ENCODE results near the gene NSMF.

The NSMF gene

DNA sequence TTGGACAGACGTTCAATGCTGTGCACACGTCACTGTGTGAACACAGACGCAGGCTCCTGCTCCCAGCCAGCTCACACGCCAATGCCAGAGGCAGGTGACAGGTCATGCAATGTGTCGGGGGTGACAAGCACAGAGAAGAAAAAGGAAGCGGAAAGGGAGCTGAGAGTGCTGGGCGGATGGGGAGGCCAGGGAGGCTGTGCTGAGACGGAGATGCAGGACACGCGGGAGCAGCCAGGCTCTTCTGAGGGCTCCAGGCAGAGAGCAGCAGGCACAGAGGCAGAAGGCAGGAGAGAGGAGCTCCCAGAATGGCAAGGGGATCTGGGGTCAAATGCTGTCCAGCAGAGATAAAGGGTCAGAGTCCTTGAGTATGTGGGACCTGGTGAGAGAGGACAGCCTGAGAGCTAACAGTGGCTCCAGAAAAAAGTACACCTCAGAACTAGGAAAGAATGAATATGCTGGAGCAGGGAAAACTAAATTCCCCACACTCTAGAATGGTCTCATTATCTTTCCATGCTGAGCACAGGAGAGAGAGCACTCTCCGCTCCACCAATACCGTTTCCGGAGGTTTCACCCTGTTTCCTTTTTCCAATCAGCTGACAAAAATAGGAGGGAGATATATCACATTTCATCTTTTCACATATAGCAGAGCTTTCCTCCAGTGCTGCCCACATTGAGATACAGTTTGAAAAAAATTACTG lies 32.8 kb upstream of the NSMF start:
- no peak for DNase-seq

DNA sequence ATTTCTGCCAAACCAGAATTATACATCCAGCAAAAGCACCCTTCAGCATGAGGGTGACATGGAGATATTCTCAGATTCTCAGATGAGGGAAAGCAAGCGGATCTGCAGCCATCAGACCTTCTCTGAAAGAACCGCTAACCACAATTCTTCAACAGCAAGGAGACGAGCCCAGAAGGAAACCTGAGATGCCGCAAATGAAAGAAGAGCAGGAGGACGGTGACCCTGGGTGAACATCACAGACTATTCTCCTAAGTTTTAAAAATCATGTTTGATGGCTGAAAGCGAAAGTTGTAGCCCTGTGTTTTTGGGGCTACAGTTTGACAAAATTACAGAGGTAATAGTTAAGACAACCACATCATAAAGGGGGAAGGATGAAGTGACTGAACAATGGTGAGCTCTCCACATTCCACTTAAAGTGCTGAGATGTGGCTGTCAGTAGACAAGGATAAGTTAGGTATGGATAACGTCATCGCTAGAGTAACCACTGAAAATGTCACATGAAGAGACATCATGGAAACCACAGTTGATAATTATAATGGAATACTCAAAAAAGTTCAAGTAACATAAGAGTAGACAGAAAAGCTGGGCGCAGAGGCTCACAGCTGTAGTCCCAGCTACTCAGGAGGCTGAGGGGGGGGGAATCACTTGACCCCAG lies 31.5 kb upstream of the NSMF start:
- no peak for DNase-seq

DNA sequence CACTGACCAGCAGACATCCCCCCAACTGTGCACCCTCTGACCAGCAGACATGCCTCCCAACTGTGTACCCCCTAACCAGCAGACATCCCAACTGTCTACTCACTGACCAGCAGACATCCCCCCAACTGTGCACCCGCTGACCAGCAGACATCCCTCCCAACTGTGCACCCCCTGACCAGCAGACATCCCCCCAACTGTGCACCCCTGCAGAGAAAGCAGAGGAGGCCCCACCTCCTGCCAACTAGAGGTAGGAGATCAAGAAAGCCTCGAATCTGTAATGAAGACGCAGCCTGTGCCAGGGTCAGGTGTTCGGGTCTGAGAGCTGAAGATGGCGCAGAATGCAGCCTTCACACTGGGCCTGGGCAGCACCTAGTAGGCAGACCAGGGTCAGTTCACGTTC lies 29.8 kb upstream of the NSMF start:
- DNase-seq = no peak

DNA sequence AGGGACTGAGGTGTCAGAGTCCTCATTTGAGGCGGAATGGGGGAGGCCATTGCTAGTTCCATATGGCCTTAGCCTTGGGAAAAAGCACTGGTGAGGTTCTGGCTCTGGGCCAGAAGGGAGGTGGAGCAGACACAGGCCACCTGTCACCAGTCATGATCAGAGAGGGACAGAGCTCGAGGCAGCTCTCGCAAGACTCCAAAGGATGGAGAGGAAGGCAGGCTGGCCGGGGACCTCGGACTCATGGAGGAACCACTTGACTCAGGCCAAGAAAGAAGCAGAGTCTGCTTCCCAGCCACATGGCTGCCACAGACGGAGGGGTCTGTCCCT lies 29.2 kb upstream of the NSMF start:
- peak; percentile 57 for DNase-seq

DNA sequence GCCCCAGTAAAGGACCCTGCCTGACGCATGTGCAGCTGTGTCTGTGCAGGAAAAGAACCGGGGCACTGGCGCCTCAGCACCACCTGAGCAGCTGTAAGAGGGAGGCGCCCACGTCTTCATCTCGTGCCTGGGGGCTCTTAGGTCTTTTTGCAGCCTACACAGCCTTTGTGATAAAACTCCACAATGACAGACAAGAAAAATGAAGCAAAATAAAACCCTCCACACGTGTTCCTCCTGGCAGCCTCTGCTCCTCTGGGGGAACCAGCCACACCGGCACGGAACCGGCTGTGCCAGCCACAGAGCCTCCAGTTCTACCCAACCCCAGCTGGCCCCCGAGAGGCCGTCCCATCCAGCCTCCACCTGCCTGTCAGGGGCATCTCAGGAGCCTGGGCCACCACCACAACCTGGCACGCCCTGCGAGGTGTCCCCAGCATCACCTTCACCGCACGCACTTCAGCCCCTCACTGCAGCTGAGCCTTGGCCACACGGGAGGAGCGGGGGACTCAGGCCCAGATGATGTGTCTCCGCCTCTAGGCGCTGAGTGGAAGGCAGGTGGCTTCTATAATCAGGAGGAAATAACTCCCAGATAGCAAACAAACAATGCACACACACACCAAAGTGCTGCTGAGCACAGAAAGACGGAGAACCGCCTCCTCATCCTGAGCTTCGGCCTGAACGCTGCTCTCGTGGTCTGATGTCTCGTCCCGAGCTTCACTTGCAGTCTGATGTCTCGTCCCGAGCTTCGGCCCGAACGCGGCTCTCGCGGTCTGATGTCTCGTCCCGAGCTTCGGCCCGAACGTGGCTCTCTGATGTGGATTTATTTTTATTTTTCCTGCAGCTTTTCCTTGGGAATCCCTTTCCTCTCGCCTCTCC lies 28.6 kb upstream of the NSMF start:
- peak; percentile 75 for DNase-seq

DNA sequence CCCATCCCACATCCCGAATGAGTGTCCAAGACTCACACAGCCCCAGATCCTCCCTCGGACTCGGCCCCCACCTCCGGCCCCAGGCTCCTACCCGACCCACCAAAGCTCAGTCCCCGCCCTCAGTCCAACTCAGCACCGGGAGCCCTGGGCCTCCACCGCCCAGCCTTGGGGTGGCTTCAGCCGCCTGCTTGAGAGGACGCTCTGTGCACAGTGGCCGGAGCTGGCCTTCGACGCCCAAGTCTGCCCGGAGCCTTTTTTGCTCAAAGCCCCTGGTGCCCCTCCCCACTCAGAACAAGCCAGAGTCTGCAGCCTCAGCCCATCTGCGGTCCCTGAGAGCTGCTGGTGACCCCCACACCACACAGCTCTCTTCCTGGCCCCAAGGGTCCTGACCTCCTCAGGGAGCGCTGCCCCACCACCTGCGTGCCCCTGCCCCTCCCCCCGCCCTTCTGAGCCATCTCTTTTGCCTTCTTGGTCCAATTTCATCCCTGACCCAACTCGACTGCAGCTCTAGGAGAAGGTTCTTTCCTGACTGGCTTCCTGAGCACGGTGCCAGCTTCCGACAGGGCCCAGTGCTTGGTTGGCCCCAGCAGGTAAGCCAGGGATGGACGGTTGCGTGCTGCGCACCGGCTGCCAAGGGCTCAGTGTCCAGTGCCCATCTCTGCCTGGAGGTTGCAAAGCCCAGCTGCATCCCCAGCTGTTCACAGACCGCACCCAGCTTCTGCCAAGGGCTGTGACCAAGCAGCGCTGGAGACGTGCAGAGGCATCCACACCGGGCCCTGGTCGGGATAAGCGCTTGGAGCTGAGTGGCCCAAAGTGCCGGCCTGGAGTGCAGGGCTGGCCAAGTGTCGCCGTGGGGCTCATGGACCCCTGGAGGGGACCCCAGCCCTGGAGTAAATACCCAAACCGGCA lies 27.7 kb upstream of the NSMF start:
- DNase-seq = no peak

DNA sequence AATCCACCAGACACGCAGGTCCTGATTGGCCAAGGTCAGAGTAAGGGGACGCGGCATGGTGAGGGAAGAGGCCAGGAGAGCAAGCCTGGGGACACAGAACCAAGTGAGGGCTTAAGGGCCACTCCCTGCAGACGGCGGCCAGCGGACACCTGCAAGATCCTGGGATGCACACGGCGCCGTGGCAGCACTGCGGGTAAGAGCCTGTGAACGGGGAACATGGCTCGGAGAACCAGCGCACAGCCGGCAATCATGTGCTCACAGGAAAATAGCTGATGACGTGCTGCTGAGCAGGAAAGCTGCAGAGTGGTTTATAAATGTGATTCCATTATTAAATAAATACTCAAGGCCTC lies 27.0 kb upstream of the NSMF start:
- no peak for DNase-seq

DNA sequence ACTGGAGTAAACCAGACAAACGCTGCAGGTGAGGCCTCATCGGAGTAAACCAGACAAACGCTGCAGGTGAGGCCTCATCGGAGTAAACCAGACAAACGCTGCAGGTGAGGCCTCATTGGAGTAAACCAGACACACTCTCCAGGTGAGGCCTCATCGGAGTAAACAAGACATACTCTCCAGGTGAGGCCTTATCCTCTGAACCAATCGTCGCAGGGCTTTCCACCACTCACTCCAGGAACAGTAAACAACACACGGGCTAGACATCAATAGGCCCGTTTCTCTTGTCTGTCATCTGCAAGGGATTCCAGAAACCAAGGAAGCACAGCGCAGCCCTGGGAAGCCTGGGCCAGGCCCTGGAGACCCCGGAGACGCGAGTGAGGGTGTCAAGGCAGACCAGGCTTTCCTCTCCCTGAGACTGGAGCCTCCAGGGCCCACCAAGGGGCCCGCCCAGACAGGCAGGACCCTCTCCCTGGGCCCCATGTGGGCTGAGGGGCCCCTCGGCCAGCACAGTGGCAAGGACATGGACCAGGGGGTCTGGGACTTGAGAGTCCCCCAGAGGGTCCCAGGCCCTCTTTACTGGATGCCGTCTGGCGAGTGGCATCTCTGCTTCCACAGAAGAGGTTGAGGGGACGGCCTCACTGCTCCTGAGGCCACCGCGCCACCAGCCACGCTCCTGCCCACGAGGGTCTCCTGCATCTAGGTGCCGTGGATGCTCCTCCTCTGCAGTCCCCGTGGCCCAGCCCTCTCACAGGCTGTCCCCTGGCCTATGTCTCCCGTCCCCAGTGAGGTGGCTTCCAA lies 26.4 kb upstream of the NSMF start:
- peak; percentile 62 for DNase-seq

DNA sequence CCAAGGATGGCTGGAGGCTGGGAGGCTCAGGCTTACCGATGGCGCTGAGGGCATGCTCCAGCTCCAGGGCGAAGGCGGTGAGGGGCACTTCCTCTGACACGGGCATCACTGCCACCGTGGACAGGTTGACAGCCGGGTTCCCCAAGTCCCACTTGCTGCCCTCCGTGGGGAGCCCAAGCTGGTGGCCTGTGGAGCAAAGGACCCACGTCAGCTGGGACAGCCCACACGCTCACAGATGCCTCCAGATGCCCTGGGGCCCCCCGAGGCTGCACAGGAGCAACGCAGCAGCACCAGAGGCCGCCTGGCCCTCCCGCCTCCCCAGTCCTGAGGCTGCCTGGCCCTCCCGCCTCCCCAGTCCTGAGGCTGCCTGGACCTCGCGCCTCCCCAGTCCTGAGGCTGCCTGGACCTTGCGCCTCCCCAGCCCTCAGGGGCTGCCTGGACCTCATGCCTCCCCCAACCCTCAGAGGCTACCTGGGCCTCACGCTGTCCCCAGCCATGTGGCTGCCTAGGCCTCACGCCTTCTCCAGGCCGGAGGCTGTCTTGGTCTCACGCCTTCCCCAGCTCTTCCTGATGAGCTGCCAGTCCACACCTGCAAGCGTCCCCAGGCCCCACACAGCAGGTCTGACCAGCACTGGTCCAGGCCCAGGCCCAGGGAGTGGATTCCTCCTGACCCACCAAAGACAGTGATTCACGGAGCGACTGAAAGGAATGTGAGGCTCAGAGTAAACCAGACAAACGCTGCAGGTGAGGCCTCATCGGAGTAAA lies 25.6 kb upstream of the NSMF start:
- no peak for DNase-seq

DNA sequence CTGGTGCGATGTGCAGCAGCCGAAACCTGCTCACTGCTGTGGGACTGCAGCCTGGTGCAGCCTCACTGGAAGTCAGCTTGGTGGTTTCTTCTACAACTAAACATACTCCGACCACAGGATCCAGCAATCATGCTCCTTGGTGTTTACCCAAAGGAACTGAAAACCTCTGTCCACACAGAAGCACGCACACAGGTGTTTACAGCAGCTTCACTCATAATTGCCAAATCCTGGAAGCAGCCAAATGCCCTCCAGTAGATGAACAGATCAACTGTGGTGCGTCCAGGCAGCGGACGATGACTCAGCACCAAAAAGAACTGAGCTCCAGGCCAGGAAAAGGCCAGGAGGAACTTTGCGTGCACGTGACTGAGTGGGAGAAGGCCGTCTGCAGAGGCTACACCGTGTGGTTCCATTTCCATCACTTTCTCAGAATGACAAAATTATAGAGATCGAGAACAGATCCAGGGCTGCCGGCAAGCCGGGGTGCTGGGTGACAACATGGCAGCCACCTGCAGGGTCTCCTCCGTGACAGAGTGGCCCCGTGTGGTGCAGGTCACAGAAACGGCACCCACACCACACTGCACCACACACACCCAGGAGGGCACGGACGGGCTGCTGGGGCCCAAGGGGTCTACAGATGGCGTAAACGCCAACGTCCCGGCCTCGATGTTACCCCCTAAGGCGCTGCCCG lies 23.1 kb upstream of the NSMF start:
- DNase-seq = no peak

DNA sequence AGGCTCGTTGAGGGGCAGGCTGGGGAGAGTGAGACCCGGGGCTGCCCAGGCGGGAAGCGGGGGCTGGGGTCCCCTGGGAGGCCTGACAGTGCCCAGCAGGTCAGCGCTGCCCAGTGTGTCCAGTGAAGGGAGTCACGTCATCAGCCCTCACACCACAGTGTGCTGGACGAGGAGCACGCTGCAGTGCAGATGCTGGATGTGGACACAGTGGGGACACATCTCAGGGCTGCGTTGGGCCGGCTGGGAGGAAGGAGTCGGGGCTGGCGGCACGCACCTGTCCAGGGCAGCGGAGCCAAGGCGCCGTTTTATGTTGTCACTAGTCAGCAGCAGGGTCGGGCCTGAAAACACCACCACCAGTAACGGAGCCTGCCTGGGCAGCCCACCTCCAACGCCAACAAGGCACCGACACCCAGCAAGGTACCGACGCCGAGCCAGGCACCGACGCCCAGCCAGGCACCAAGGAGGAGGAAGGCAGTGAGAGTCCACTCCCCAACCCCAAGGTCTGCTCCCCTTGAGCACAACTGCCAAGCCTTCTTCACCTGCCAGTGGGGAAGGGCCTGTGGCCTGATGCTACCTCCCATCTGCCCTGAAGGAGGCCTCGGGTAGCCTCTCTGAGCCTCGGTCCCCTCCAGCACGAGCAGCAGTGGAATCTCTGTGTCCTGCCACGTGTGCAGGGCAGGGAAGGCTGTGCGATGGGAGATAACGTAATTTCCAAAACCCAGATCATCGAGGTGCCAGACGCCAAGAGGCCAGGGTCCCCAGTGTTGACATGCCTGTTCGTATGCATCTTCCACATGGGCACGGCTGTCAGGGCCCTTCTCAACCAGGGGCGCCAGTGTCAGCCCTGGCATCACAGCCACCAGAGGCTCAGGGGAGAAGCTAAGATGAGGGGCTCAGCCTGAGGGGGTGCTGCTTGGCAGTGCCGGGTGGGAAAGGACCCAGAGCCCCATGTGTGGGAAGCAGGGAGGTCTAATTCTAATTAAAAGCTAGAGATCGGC lies 21.9 kb upstream of the NSMF start:
- no peak for DNase-seq

DNA sequence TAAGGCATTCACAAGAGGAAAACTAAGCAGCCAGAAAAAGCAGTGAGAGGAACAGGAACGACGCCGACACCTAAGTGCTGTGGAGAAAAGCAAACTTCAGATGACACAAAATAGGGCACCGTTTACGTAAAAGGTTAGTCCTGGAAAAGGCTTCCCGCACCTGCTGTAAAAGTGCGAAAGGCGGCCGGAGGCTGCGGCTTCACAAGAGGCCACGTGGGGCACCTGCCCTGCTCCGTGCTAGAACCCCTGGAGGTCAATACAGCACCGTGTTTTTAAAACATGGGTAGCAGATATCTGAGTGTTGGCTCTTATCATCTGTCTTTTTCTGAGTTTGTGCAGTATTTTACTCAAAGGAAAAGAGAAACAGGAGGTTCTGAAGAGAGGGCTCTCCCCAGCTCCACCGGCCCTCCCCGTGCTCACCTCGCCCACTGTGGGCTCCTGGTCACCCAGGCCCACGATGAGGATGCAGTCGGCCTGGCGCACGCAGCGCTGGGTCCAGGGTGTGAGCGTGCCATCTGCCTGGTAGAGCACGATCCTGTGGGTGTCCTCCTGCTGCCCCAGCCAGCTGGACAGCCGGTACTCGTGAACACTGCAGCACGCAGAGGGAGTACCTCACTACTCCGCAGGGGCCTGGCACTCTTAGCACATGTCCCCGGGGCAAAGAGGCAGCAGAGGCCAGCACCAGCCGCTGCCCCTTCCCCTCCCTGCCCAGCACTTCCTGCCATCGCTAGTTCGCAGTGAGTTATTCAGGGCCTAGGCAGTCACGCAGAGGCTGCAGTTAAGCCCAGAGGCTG lies 21.0 kb upstream of the NSMF start:
- DNase-seq = no peak

DNA sequence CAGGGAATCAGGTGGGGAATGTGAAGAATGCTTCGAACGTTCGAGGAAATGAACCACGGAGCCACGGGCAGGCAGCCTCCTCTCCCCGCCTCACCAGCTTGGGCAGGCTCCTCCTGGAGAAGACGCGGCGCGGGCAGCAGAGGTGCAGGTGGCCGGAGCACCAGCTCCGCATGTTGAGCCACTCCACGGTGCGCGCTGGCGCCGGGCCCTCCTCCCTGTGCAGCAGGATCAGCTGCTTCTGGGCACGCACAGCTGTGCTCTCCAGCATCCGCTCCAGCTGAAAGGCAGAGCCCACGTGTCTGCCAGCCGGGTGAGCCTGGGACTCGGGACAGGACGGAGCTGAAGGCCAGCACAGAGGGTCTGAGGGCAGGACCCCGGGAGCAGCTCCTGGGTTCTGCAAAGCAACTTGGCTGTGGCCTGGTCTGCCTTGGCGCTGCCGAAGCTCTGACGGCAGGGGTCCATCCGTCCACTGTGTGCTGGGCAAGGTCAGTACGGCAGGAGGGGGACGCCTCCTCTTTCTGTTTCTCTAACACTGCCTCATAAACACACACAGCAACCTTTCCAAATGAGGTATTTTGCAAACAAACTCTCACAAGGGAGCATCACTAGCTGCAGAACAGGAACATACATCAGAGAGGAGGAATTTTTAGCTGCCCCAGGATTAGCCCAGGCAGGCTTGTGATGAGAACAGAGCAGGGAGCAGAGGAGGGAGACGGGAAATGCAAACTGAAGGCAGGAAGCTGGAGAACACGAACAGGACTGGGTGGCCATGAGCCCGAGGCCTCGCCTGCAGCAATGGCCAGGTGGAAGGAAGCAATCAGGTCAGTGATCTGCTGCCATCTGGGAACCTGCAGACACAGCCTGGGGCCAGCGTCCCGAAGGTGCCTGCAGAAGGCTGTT lies 20.1 kb upstream of the NSMF start:
- no peak for DNase-seq

DNA sequence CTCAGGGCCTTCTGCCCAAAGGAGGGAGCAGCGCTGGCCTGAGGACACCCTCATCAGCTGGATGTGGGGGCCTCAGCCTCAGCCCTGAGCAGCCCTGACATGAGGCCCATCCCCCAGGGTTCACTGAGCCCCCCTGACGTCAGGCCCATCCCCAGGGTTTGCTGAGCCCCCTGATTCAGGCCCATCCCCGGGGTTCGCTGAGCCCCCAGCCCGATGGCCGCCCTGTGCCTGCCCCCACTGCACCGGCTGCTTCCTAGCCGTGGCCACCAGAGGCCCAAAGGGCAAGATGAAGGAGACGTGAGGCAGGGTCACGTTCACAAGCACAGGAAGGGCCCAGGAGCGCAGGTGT lies 19.5 kb upstream of the NSMF start:
- DNase-seq = no peak

DNA sequence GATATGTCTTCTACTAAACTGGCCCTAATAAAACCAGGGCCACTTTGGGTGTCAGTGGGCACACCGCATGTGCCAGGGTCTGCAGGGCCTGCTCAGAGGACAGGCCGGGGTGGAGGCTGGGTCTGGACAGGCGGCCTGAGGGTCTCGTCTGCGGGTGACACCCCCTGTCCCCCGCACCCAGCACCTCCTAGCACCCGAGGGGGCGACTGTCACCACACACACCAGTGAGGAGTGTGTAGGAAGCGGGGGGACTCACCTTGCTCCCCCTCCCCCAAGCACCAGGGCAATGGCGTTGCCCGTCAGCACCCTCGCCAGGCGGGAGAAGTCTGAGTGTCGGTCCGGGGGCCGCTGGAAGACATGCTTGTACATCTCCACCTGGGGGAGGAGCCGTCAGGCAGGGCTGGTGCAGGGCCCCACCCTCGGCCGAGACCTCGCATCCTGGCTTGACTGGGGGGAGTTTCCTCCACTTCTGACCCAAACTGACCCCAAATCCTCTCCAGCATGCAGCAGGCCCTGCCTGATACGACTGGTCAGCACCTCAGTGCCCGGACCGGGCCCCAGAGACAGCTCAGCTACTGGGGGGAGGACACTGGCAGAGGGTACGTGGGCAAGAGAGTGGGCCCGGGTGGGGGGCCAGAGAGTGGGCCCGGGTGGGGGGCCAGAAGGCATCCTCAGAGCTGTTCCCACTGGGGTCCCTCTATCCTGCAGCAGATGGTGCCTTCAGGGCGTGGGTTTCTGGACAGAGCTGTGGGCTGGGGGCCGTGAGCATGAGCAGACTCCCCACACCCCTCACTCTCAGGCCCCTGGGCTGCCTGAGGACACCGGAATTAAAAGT lies 18.9 kb upstream of the NSMF start:
- DNase-seq = no peak

DNA sequence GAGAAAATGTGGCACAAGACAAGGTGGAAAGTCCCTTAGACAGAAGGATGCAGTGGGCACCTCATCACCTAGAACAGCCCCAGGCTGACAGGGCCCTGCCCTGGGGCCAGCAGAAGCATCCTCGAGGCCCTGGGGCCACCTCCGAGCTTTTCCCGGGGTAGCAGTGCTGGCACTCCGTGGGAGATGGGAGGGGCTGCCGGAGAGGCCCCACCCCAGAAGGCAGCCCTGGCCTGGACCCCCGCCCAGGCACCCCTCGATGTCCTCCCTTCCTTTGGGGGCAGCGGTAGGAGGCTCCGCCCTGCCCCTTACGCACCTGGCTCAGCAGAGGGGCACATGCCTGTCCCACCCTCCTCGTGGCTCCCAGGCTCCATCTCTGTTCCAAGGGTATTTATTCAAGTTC lies 17.7 kb upstream of the NSMF start:
- DNase-seq = no peak

DNA sequence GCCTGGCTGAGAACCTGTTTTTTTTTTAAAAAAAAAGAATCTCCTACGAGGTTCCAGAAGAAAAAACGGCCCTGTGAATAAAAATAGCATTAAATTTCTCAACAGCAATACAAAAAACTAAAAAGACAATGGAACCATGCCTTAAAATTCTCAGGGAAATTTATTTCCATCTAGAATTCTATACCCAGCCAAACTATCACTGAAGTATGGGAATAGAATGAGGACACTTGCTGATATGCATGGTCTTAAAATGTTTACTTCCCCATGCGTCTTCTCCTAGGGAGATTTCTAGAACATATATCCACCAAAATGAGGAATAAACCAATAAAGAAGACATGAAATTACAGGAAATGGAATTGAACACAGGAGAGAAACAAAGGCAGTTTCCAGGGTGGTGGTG lies 16.5 kb upstream of the NSMF start:
- DNase-seq = no peak

All from NCI-H345 (cell line).